Loucy (cell line): ENCODE data around the gene RELL2.

Source experiments
- H2AFZ ChIP-seq: fragments of 200-600 bp; sonication (generic); 2 replicates; pipeline ENCODE4 v1.6.0; 2016; ENCODE audit warnings: antibody characterized with exemption, mild to moderate bottlenecking, low read length, moderate library complexity
- H3F3A ChIP-seq: fragments of 200-600 bp; 2 replicates; pipeline ENCODE4 v1.6.0; 2016; ENCODE audit warnings: antibody characterized with exemption, low read depth, mild to moderate bottlenecking
- H3K27me3 ChIP-seq: fragments of 200-600 bp; sonication (generic); 2 replicates; pipeline ENCODE4 v1.6.1; 2014; ENCODE audit warnings: low read length, mild to moderate bottlenecking; ENCODE audit not compliant: insufficient read depth, poor library complexity, severe bottlenecking
- H3K36me3 ChIP-seq: fragments of 200-600 bp; sonication (generic); 2 replicates; pipeline ENCODE4 v1.6.1; 2016; ENCODE audit warnings: low read length; ENCODE audit not compliant: insufficient read depth
- H3K4me1 ChIP-seq: fragments of 200-600 bp; sonication (generic); 2 replicates; pipeline ENCODE4 v1.5.1; 2014; ENCODE audit warnings: low read length, mild to moderate bottlenecking; ENCODE audit not compliant: insufficient read depth, poor library complexity, severe bottlenecking
- H3K4me2 ChIP-seq: fragments of 200-600 bp; sonication (generic); 2 replicates; pipeline ENCODE4 v1.6.0; 2014; ENCODE audit warnings: antibody characterized with exemption, low read length, low read depth, mild to moderate bottlenecking; ENCODE audit not compliant: poor library complexity, severe bottlenecking
- H3K4me3 ChIP-seq: fragments of 200-600 bp; sonication (generic); 2 replicates; pipeline ENCODE4 v1.5.1; 2014; ENCODE audit warnings: low read length, mild to moderate bottlenecking, mixed read lengths; ENCODE audit not compliant: poor library complexity, severe bottlenecking
- H3K79me2 ChIP-seq: fragments of 200-600 bp; sonication (generic); 2 replicates; pipeline ENCODE4 v1.6.1; 2014; ENCODE audit warnings: low read length; ENCODE audit not compliant: insufficient read depth
- H3K9ac ChIP-seq: fragments of 200-600 bp; sonication (generic); 2 replicates; pipeline ENCODE4 v1.6.0; 2014; ENCODE audit warnings: mild to moderate bottlenecking, low read depth, low read length, moderate library complexity; ENCODE audit not compliant: poor library complexity, severe bottlenecking
- H3K9me2 ChIP-seq: fragments of 200-600 bp; sonication (generic); replicated peaks from 2 replicates; pipeline ENCODE4 v1.6.1; 2016; ENCODE audit warnings: low read depth, low read length, mixed read lengths
- H3K9me3 ChIP-seq: fragments of 200-600 bp; sonication (generic); 2 replicates; pipeline ENCODE4 v1.6.1; 2014; ENCODE audit warnings: mild to moderate bottlenecking, antibody characterized with exemption, low read length, low read depth; ENCODE audit not compliant: insufficient read depth
- H4K20me1 ChIP-seq: fragments of 200-600 bp; sonication (generic); 2 replicates; pipeline ENCODE4 v1.6.0; 2014; ENCODE audit warnings: antibody characterized with exemption, low read length, mild to moderate bottlenecking; ENCODE audit not compliant: insufficient read depth, poor library complexity, severe bottlenecking
- CTCF ChIP-seq: fragments of 200-600 bp; sonication (generic); conservative IDR thresholded peaks from 2 replicates; pipeline ENCODE4 v1.5.1; 2014; ENCODE audit warnings: mild to moderate bottlenecking, antibody characterized with exemption, low read length
- EZH2phosphoT487 ChIP-seq: fragments of 200-600 bp; IDR thresholded peaks from 2 replicates; pipeline ENCODE4 v1.6.1; 2018; ENCODE audit warnings: antibody characterized with exemption, mild to moderate bottlenecking, moderate library complexity, borderline replicate concordance

RELL2 gene

DNA sequence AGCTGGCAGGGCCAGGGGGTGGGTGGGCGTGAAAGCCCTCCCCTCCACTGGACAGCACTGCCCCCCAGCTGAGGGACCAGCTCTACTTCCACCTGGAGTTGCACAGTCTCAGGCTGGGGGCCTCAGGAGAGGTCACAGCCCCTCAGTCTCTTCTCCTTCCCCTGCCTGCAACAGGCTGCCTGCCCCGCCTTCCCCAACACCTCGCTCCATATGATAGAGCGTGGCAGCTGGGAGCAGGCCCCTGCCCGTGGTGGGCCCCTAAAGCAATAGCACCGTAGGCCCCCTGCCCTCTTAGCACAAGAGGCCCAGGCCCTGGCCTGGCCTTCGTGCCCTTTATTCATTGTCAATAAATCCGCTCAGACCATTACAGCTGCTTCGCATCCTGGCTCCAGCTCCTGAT lies 3.9 kb downstream of the RELL2 start:
- Histone ChIP-seq H3K4me2 (no peak overlapping the region), H3F3A (no peaks in the 10 kb centered on the region), H3K4me1 (peaks cover 14% of the 10 kb centered on the region), H4K20me1 (peaks cover 8% of the 10 kb centered on the region), H3K4me3 (no peak overlapping the region), H2AFZ (no peak overlapping the region), H3K9ac (no peak overlapping the region), H3K27me3 (no peaks in the 10 kb centered on the region), H3K79me2 (peaks cover 9% of the 10 kb centered on the region), H3K36me3 (no peaks in the 10 kb centered on the region), H3K9me2 (no peaks in the 10 kb centered on the region), H3K9me3 (no peaks in the 10 kb centered on the region)
- TF ChIP-seq CTCF = no peak
- no peak for TF ChIP-seq EZH2phosphoT487

DNA sequence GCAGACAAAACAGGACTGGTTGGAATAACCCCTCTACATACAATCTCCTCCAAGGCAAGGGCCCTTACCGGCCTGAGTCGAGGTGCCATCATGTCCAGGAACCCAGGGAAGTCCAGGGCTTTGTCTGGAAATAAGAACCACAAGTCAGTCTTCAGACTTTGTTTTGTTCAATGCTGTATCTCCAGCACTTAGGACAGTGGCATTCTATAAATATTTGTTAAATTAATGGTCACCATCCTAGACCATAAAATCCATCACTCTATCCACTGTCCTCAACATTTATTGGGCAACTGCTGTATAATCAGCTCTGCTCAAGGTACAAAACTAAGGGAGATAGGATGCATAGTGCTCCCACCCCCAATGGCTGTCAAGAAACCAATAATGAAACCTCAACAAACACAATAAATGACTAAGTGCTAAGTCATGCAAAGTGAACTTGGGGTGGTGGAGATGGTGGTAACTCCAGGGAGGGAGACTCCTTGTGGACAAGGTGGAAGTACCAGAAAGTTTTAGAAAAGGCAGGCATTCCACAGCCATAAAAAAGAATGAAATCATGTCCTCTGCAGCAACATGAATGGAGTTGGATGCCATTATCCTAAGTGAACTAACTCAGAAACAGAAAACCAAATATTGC lies 5.0 kb downstream of the RELL2 start:
- Histone ChIP-seq H2AFZ (no peak overlapping the region), H3F3A (no peaks in the 10 kb centered on the region), H3K9me2 (no peaks in the 10 kb centered on the region), H3K9me3 (no peaks in the 10 kb centered on the region), H3K79me2 (no peaks in the 10 kb centered on the region), H3K4me2 (no peak overlapping the region), H3K4me3 (no peak overlapping the region), H3K4me1 (peaks cover 9% of the 10 kb centered on the region), H3K27me3 (no peaks in the 10 kb centered on the region), H3K9ac (no peak overlapping the region), H3K36me3 (no peaks in the 10 kb centered on the region), H4K20me1 (no peaks in the 10 kb centered on the region)
- TF ChIP-seq CTCF (no peak), EZH2phosphoT487 (no peak)

GRCh38 chr5:141646026-141646425 lies 9.2 kb downstream of the RELL2 start:
- no peaks in the 10 kb centered on the region for H3K79me2 ChIP-seq
- H2AFZ ChIP-seq = no peak overlapping the region
- no peaks in the 10 kb centered on the region for H3F3A ChIP-seq
- no peaks in the 10 kb centered on the region for H3K4me1 ChIP-seq
- H3K36me3 ChIP-seq = no peaks in the 10 kb centered on the region
- no peaks in the 10 kb centered on the region for H3K9me2 ChIP-seq
- H3K27me3 ChIP-seq = no peaks in the 10 kb centered on the region
- H3K4me3 ChIP-seq = no peak overlapping the region
- H3K4me2 ChIP-seq = no peak overlapping the region
- H4K20me1 ChIP-seq = no peaks in the 10 kb centered on the region
- H3K9ac ChIP-seq = no peak overlapping the region
- TF ChIP-seq EZH2phosphoT487 (no peak), CTCF (no peak)
- no peaks in the 10 kb centered on the region for H3K9me3 ChIP-seq
